Fibroblast of lung (primary cell): ENCODE results near the gene RIN3.

Source experiments
- EZH2 ChIP-seq: IDR thresholded peaks from 2 replicates; pipeline ENCODE4 v1.5.1; 2012; ENCODE audit warnings: low read length, control low read depth, mild to moderate bottlenecking; ENCODE audit errors: missing control alignments
- TF ChIP-seq, protein P1 (sequence below), 2 donors: IDR thresholded peaks in 1 of 2; conservative IDR thresholded peaks in 1 of 2; 1 replicate in 1 of 2; 2 replicates in 1 of 2; pipeline ENCODE4 v1.5.1; 2011 to 2012; ENCODE audit warnings: low read length in 2 of 2, control low read depth in 1 of 2, inconsistent platforms in 1 of 2, low read depth in 1 of 2, mild to moderate bottlenecking in 1 of 2

DNA sequence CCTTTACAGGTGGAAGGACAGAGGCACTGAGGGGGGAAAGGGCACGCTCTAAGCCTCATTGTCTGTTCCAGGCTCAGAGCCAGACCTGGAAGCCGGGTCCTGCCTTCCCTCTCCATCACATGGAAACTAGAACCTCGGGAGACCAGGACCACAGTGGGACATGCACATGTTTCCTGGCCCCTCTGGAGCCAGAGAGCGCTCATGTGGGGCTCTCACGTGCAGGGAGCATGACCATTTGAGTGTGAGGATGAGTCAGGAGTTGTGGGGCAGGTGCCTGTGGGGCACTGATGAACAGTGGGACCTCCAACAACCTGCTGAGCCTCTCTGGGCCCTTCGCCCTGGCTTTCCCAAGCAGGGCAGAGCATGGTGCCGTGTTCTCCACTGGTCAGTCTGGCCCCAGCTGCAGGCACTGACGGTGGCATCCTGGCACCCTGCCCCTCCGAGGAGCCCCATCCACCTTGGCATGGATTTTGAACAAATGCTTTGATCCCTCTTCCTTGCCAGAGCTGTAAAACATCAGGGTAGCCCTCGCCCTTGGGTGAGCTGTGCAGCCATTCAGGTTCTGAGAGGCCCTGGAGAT lies 100.2 kb downstream of the RIN3 start:
- TF ChIP-seq, protein P1, sequence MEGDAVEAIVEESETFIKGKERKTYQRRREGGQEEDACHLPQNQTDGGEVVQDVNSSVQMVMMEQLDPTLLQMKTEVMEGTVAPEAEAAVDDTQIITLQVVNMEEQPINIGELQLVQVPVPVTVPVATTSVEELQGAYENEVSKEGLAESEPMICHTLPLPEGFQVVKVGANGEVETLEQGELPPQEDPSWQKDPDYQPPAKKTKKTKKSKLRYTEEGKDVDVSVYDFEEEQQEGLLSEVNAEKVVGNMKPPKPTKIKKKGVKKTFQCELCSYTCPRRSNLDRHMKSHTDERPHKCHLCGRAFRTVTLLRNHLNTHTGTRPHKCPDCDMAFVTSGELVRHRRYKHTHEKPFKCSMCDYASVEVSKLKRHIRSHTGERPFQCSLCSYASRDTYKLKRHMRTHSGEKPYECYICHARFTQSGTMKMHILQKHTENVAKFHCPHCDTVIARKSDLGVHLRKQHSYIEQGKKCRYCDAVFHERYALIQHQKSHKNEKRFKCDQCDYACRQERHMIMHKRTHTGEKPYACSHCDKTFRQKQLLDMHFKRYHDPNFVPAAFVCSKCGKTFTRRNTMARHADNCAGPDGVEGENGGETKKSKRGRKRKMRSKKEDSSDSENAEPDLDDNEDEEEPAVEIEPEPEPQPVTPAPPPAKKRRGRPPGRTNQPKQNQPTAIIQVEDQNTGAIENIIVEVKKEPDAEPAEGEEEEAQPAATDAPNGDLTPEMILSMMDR (conservative IDR thresholded peaks at IDR 0.05 in 1 of 2, IDR thresholded peaks at IDR 0.05 in 1 of 2; ENCODE audit: low read depth in 1 of 2, low read length in 2 of 2), result no peak
- no peak for TF ChIP-seq EZH2
